WTC11 (cell line): ENCODE data around the gene AZIN2.

Experiments
- ARID4B ChIP-seq: sonication (generic); formaldehyde crosslinking; IDR thresholded peaks from 2 replicates; pipeline ENCODE4 v1.8.0; 2023; ENCODE audit warnings: missing genetic modification reagents, mild to moderate bottlenecking, borderline replicate concordance
- CTCF ChIP-seq: fragments of 200-600 bp; IDR thresholded peaks from 2 replicates; pipeline ENCODE4 v1.8.0; 2022; ENCODE audit warnings: antibody characterized with exemption
- JUN ChIP-seq: sonication (generic); formaldehyde crosslinking; IDR thresholded peaks from 2 replicates; pipeline ENCODE4 v1.8.0; 2023; ENCODE audit warnings: mild to moderate bottlenecking, missing genetic modification reagents
- PREB ChIP-seq: sonication (generic); formaldehyde crosslinking; IDR thresholded peaks from 2 replicates; pipeline ENCODE4 v1.8.1; 2022; ENCODE audit warnings: mild to moderate bottlenecking, missing genetic modification reagents, moderate library complexity, borderline replicate concordance
- ZNF416 ChIP-seq: fragments of 250-450 bp; sonication (Bioruptor Pico); IDR thresholded peaks from 2 replicates; pipeline ENCODE4 v1.9.0; 2021; ENCODE audit warnings: mild to moderate bottlenecking, inconsistent platforms

GRCh38 chr1:33127001-33127823, 46.3 kb downstream of the AZIN2 start:
- TF ChIP-seq ARID4B (no peak), CTCF (peak; percentile 66), ZNF416 (CRISPR knock-in tag) (no peak), JUN (CRISPR knock-in tag) (no peak), PREB (no peak)
